Keratinocyte (primary cell): ENCODE data around the gene MSMP.

ENCODE experiments used
- EZH2 ChIP-seq: IDR thresholded peaks from one replicate; pipeline ENCODE4 v1.6.1; 2012; ENCODE audit warnings: inconsistent platforms, mild to moderate bottlenecking, low read length, moderate library complexity
- TF ChIP-seq, protein P1 (sequence below), 3 experiments: IDR thresholded peaks in 1 of 3; conservative IDR thresholded peaks in 1 of 3; optimal IDR thresholded peaks in 1 of 3; 2 replicates in 2 of 3; 3 replicates in 1 of 3; pipeline versions ENCODE3 to v1.5.1; 2011; ENCODE audit warnings: low read length in 3 of 3, mild to moderate bottlenecking in 3 of 3, moderate library complexity in 2 of 3, control low read depth in 1 of 3, inconsistent platforms in 1 of 3; ENCODE audit not compliant: insufficient read depth in 2 of 3; ENCODE audit errors: extremely low read depth in 1 of 3

DNA sequence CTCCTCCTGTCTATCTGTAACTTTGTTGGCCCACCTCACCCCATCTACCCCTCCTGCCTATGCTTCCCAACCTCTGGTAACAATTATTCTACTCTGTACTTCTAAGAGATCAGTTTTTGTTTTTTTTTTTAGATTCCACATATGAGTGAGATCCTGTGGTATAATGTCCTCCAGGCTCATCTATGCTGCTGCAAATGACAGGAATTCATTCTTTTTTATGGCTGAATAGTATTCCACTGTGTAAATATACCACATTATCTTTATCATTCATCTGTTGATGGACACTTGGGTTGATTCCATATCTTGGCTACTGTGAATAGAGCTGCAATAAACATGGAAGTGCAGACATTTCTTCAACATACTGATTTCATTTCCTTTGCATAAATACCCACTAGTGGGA, 29.3 kb upstream of the MSMP start:
- TF ChIP-seq EZH2 = no peak
- TF ChIP-seq, protein P1, sequence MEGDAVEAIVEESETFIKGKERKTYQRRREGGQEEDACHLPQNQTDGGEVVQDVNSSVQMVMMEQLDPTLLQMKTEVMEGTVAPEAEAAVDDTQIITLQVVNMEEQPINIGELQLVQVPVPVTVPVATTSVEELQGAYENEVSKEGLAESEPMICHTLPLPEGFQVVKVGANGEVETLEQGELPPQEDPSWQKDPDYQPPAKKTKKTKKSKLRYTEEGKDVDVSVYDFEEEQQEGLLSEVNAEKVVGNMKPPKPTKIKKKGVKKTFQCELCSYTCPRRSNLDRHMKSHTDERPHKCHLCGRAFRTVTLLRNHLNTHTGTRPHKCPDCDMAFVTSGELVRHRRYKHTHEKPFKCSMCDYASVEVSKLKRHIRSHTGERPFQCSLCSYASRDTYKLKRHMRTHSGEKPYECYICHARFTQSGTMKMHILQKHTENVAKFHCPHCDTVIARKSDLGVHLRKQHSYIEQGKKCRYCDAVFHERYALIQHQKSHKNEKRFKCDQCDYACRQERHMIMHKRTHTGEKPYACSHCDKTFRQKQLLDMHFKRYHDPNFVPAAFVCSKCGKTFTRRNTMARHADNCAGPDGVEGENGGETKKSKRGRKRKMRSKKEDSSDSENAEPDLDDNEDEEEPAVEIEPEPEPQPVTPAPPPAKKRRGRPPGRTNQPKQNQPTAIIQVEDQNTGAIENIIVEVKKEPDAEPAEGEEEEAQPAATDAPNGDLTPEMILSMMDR (optimal IDR thresholded peaks at IDR 0.05 in 1 of 3, IDR thresholded peaks at IDR 0.05 in 1 of 3, conservative IDR thresholded peaks at IDR 0.05 in 1 of 3; ENCODE audit: extremely low read depth in 1 of 3, insufficient read depth in 2 of 3, low read length in 3 of 3) = no peak
